ENCODE measurements around the gene KCNF1. TPM values are rescaled to one million over a fixed set of nuclear protein-coding genes. Genes with fewer than 3 reads are reported as not detected.

Gene KCNF1
- total RNA-seq, 2 donors from 2014 or later, result 0.22 to 0.90 TPM

- TF ChIP-seq CTCF (IDR thresholded peaks at IDR 0.05), result no peak
- H3K27me3 ChIP-seq, result no peaks in the 10 kb centered on the region
- no peak overlapping the region for H3K27ac ChIP-seq
- H3K36me3 ChIP-seq, result no peaks in the 10 kb centered on the region
- H3K9ac ChIP-seq (ENCODE audit: low read depth in 2 of 2, low read length in 2 of 2), result no peak overlapping the region
- intact Hi-C loops (cut with DNase I), result no loop called here
- DNase-seq, result no peak
- H3K4me3 ChIP-seq, result no peak overlapping the region
- peaks cover 4% of the 10 kb centered on the region for H3K4me1 ChIP-seq
- H3K9me3 ChIP-seq, result no peaks in the 10 kb centered on the region
Measured at GRCh38 chr2:10904455-10904854, 7.3 kb upstream of the KCNF1 start.

GRCh38 chr2:10905006-10905861 is 6.5 kb upstream of the KCNF1 start:
- no peak for DNase-seq
- no peaks in the 10 kb centered on the region for H3K27me3 ChIP-seq
- H3K9ac ChIP-seq (ENCODE audit: low read depth in 2 of 2, low read length in 2 of 2), result no peak overlapping the region
- H3K27ac ChIP-seq, result no peak overlapping the region
- H3K36me3 ChIP-seq, result no peaks in the 10 kb centered on the region
- no peaks in the 10 kb centered on the region for H3K9me3 ChIP-seq
- H3K4me3 ChIP-seq, result no peak overlapping the region
- H3K4me1 ChIP-seq, result peaks cover 4% of the 10 kb centered on the region
- TF ChIP-seq CTCF (IDR thresholded peaks at IDR 0.05), result no peak
- intact Hi-C loops (cut with DNase I), result no loop called here

GRCh38 chr2:10905862-10906143 is 5.9 kb upstream of the KCNF1 start:
- no peak overlapping the region for H3K4me3 ChIP-seq
- intact Hi-C loops (cut with DNase I), result no loop called here
- peaks cover 4% of the 10 kb centered on the region for H3K4me1 ChIP-seq
- H3K27ac ChIP-seq, result no peak overlapping the region
- no peaks in the 10 kb centered on the region for H3K27me3 ChIP-seq
- TF ChIP-seq CTCF (IDR thresholded peaks at IDR 0.05), result no peak
- no peaks in the 10 kb centered on the region for H3K9me3 ChIP-seq
- DNase-seq, result no peak
- H3K36me3 ChIP-seq, result no peaks in the 10 kb centered on the region
- no peak overlapping the region for H3K9ac ChIP-seq (ENCODE audit: low read depth in 2 of 2, low read length in 2 of 2)

GRCh38 chr2:10906926-10907625 is 4.7 kb upstream of the KCNF1 start:
- DNase-seq, result no peak
- Histone ChIP-seq H3K9ac (ENCODE audit: low read depth in 2 of 2, low read length in 2 of 2) (no peak overlapping the region), H3K27ac (no peak overlapping the region), H3K9me3 (no peaks in the 10 kb centered on the region), H3K4me1 (no peaks in the 10 kb centered on the region), H3K27me3 (peaks cover 10% of the 10 kb centered on the region), H3K36me3 (no peaks in the 10 kb centered on the region), H3K4me3 (no peak overlapping the region)
- intact Hi-C loops (cut with DNase I), result no loop called here
- TF ChIP-seq CTCF (IDR thresholded peaks at IDR 0.05), result no peak

GRCh38 chr2:10908195-10908594 is 3.5 kb upstream of the KCNF1 start:
- H3K4me3 ChIP-seq, result no peak overlapping the region
- TF ChIP-seq CTCF (IDR thresholded peaks at IDR 0.05), result no peak
- H3K4me1 ChIP-seq, result no peaks in the 10 kb centered on the region
- no peak overlapping the region for H3K27ac ChIP-seq
- H3K36me3 ChIP-seq, result no peaks in the 10 kb centered on the region
- no peak overlapping the region for H3K9ac ChIP-seq (ENCODE audit: low read depth in 2 of 2, low read length in 2 of 2)
- H3K9me3 ChIP-seq, result no peaks in the 10 kb centered on the region
- no peak for DNase-seq
- H3K27me3 ChIP-seq, result peaks cover 19% of the 10 kb centered on the region
- intact Hi-C loops (cut with DNase I), result no loop called here

Data from colonic mucosa (tissue), 4 donors.